HEK293T (cell line): ENCODE measurements around the gene TXLNA.

Source experiments
- ARNT ChIP-seq: fragments of 450-650 bp; IDR thresholded peaks from 2 replicates; pipeline ENCODE4 v1.6.1; 2017; ENCODE audit warnings: mild to moderate bottlenecking
- BHLHE40 ChIP-seq: fragments of 450-650 bp; IDR thresholded peaks from 2 replicates; pipeline ENCODE4 v1.6.1; 2016; ENCODE audit warnings: mild to moderate bottlenecking, moderate library complexity, borderline replicate concordance
- CTBP1 ChIP-seq: fragments of 450-650 bp; IDR thresholded peaks from 2 replicates; pipeline ENCODE4 v1.6.1; 2016; ENCODE audit warnings: borderline replicate concordance
- ELF4 ChIP-seq: fragments of 450-650 bp; IDR thresholded peaks from 2 replicates; pipeline ENCODE4 v1.6.1; 2017; ENCODE audit warnings: antibody characterized with exemption
- FOXA1 ChIP-seq: fragments of 450-650 bp; IDR thresholded peaks from 2 replicates; pipeline ENCODE4 v1.6.1; 2016; ENCODE audit warnings: mild to moderate bottlenecking
- FOXM1 ChIP-seq: fragments of 450-650 bp; IDR thresholded peaks from 2 replicates; pipeline ENCODE4 v1.6.1; 2017; ENCODE audit warnings: mild to moderate bottlenecking, borderline replicate concordance
- HDGF ChIP-seq: fragments of 450-650 bp; IDR thresholded peaks from 2 replicates; pipeline ENCODE4 v1.6.1; 2017; ENCODE audit warnings: antibody characterized with exemption, borderline replicate concordance
- SP1 ChIP-seq: fragments of 450-650 bp; IDR thresholded peaks from 2 replicates; pipeline ENCODE4 v1.6.1; 2017
- SUZ12 ChIP-seq: fragments of 450-650 bp; IDR thresholded peaks from 2 replicates; pipeline ENCODE4 v1.6.1; 2016; ENCODE audit warnings: mild to moderate bottlenecking
- TARDBP ChIP-seq: fragments of 450-650 bp; IDR thresholded peaks from 2 replicates; pipeline ENCODE4 v1.6.1; 2016

- no peak for TF ChIP-seq TARDBP
- no peak for TF ChIP-seq FOXM1
- no peak for TF ChIP-seq SUZ12
- no peak for TF ChIP-seq ARNT
- TF ChIP-seq SP1: no peak
- no peak for TF ChIP-seq HDGF
- TF ChIP-seq BHLHE40: no peak
- TF ChIP-seq CTBP1: no peak
- TF ChIP-seq ELF4: no peak
- TF ChIP-seq FOXA1: no peak
Observed at GRCh38 chr1:32194984-32195383, 15.5 kb downstream of the TXLNA start.
